Measurements from ENCODE around the gene RBMS1. TPM values are rescaled to one million over a fixed set of nuclear protein-coding genes. Genes with fewer than 3 reads are reported as not detected.
A peak's percentile ranks its signal among the peaks of the same experiment; 100 is the strongest.

RBMS1 gene
- total RNA-seq, 4 donors from 2014 or later = 13.0 to 24.5 (median 14.1) TPM

GRCh38 chr2:160252278-160252887, 241.2 kb downstream of the RBMS1 start:
- in situ Hi-C loops (cut with MboI; ENCODE audit: low sequenced_read_pairs in 4 of 4) (loop anchor here in 2 of 4 donors (5.0 to 10.0 kb wide), 2 partner anchors 735 to 742 kb away; no protein-coding TSS in a partner anchor), intact Hi-C loops (cut with DNase I; ENCODE audit: low total_unique reads) (no loop called here)
- DNase-seq (no peak), ATAC-seq (peak; percentile 45)
- Histone ChIP-seq H3K9me3 (no peaks in the 10 kb centered on the region), H3K27me3 (no peaks in the 10 kb centered on the region), H3K27ac (peak overlapping the region; percentile 67 to 87 (median 84)), H3K4me1 (peaks cover 51 to 60% of the 10 kb centered on the region in 2 donors), H3K4me3 (peak overlapping the region; percentile 38 to 54 (median 48)), H3K36me3 (no peaks in the 10 kb centered on the region)
- TF ChIP-seq POLR2A (IDR thresholded peaks at IDR 0.05) = no peak
- TF ChIP-seq CTCF (IDR thresholded peaks at IDR 0.05 in 4 of 5, conservative IDR thresholded peaks at IDR 0.05 in 1 of 5) = peak; percentile 69 to 93 (median 82)

- Histone ChIP-seq H3K9me3 (no peaks in the 10 kb centered on the region), H3K36me3 (no peaks in the 10 kb centered on the region), H3K4me3 (peak overlapping the region in 1 of 4 donors; percentile 8), H3K27me3 (no peaks in the 10 kb centered on the region), H3K27ac (peak overlapping the region; percentile 67 to 87 (median 84)), H3K4me1 (peaks cover 59 to 69% of the 10 kb centered on the region in 2 donors)
- ATAC-seq (peak in 1 of 2 donors; percentile 16), DNase-seq (peak in 1 of 2 donors; percentile 58)
- intact Hi-C loops (cut with DNase I; ENCODE audit: low total_unique reads) (no loop called here), in situ Hi-C loops (cut with MboI; ENCODE audit: low sequenced_read_pairs in 4 of 4) (loop anchor here in 2 of 4 donors (5.0 to 10.0 kb wide), 2 partner anchors 736 to 743 kb away; no protein-coding TSS in a partner anchor)
- TF ChIP-seq CTCF (IDR thresholded peaks at IDR 0.05 in 4 of 5, conservative IDR thresholded peaks at IDR 0.05 in 1 of 5) = no peak
- TF ChIP-seq POLR2A (IDR thresholded peaks at IDR 0.05) = no peak
Measured at GRCh38 chr2:160251569-160251968, 242.0 kb downstream of the RBMS1 start.

- DNase-seq (no peak), ATAC-seq (no peak)
- Histone ChIP-seq H3K9me3 (no peaks in the 10 kb centered on the region), H3K27me3 (no peaks in the 10 kb centered on the region), H3K36me3 (no peaks in the 10 kb centered on the region), H3K4me1 (peaks cover 76 to 78% of the 10 kb centered on the region in 2 donors), H3K4me3 (no peak overlapping the region), H3K27ac (peak overlapping the region; percentile 83 to 87 (median 84))
- TF ChIP-seq CTCF (IDR thresholded peaks at IDR 0.05 in 4 of 5, conservative IDR thresholded peaks at IDR 0.05 in 1 of 5) = no peak
- TF ChIP-seq POLR2A (IDR thresholded peaks at IDR 0.05) = no peak
- intact Hi-C loops (cut with DNase I; ENCODE audit: low total_unique reads) (no loop called here), in situ Hi-C loops (cut with MboI; ENCODE audit: low sequenced_read_pairs in 4 of 4) (loop anchor here in 2 of 4 donors (5.0 to 10.0 kb wide), 2 partner anchors 737 to 745 kb away; no protein-coding TSS in a partner anchor)
Measured at GRCh38 chr2:160249876-160250275, 243.7 kb downstream of the RBMS1 start.

- Histone ChIP-seq H3K4me1 (peaks cover 87 to 94% of the 10 kb centered on the region in 2 donors), H3K27me3 (no peaks in the 10 kb centered on the region), H3K4me3 (peak overlapping the region in 1 of 4 donors; percentile 1), H3K36me3 (no peaks in the 10 kb centered on the region), H3K9me3 (no peaks in the 10 kb centered on the region), H3K27ac (peak overlapping the region; percentile 83 to 87 (median 84))
- no peak for ATAC-seq
- in situ Hi-C loops (cut with MboI; ENCODE audit: low sequenced_read_pairs in 4 of 4) = no loop called here
- DNase-seq = no peak
- TF ChIP-seq POLR2A (IDR thresholded peaks at IDR 0.05) (no peak), CTCF (IDR thresholded peaks at IDR 0.05 in 4 of 5, conservative IDR thresholded peaks at IDR 0.05 in 1 of 5) (no peak)
- intact Hi-C loops (cut with DNase I; ENCODE audit: low total_unique reads) = no loop called here
Measured at GRCh38 chr2:160247296-160248035, 246.1 kb downstream of the RBMS1 start.
